Left lobe of liver (tissue), 2 donors: ENCODE results near the gene SLC17A7. TPM values are rescaled to one million over a fixed set of nuclear protein-coding genes. Genes with fewer than 3 reads are reported as not detected.
"Not testable (repeated sequence)": the region's sequence is repeated elsewhere in the genome, so short reads cannot be mapped to it uniquely, and the experiment has no call there.

Experiments used
- ATAC-seq: fragments of 200-7000 bp; cut with Tn5 transposase; one replicate; pipeline ENCODE4 v1.9.1; 2020; ENCODE audit warnings: mild to moderate bottlenecking, moderate library complexity
- DNase-seq: peaks from one replicate; pipeline ENCODE4 v3.0.0-alpha.2; 2020; ENCODE audit warnings: low spot score
- total RNA-seq: library from RNA; stranded (reverse); gene quantifications from one replicate; pipeline ENCODE4 v1.2.1, GENCODE V29; 2021
- donor health status: DM: no; HTN: no; CAD: no; lungs with moderate emphysema.
- donor health status: DM: no; HTN: yes; CAD: no.

Gene SLC17A7
- total RNA-seq, 1 donor from 2014 or later = 0.15 TPM

- DNase-seq = no peak
- no peak for ATAC-seq
Observed at GRCh38 chr19:49470615-49470978, 29.3 kb upstream of the SLC17A7 start.

GRCh38 chr19:49469828-49470614 lies 28.7 kb upstream of the SLC17A7 start:
- ATAC-seq (no peak), DNase-seq (no peak)

- DNase-seq = no peak
Observed at GRCh38 chr19:49468746-49469447, 27.6 kb upstream of the SLC17A7 start.

GRCh38 chr19:49468199-49468598 lies 26.9 kb upstream of the SLC17A7 start:
- no peak for ATAC-seq

More at GRCh38 chr19:49468746-49469447, 27.6 kb upstream of the SLC17A7 start:
- ATAC-seq = no peak

GRCh38 chr19:49465371-49465770 lies 24.0 kb upstream of the SLC17A7 start:
- ATAC-seq = no peak
- DNase-seq = no peak

More at GRCh38 chr19:49468199-49468598, 26.9 kb upstream of the SLC17A7 start:
- no peak for DNase-seq

- DNase-seq (no peak), ATAC-seq (no peak)
Observed at GRCh38 chr19:49463960-49464740, 22.8 kb upstream of the SLC17A7 start.

- DNase-seq = no peak
- ATAC-seq = no peak
Observed at GRCh38 chr19:49462492-49462891, 21.2 kb upstream of the SLC17A7 start.

GRCh38 chr19:49461656-49462055 lies 20.3 kb upstream of the SLC17A7 start:
- DNase-seq (no peak), ATAC-seq (no peak)

- DNase-seq, ATAC-seq: not testable (repeated sequence)
Observed at GRCh38 chr19:49461130-49461529, 19.8 kb upstream of the SLC17A7 start.

- DNase-seq = no peak
- no peak for ATAC-seq
Observed at GRCh38 chr19:49459388-49459787, 18.1 kb upstream of the SLC17A7 start.

GRCh38 chr19:49458567-49458903 lies 17.2 kb upstream of the SLC17A7 start:
- ATAC-seq = no peak

GRCh38 chr19:49456326-49456725 lies 15.0 kb upstream of the SLC17A7 start:
- no peak for ATAC-seq
- no peak for DNase-seq

More at GRCh38 chr19:49458567-49458903, 17.2 kb upstream of the SLC17A7 start:
- no peak for DNase-seq

GRCh38 chr19:49455773-49456172 lies 14.4 kb upstream of the SLC17A7 start:
- ATAC-seq (no peak), DNase-seq (no peak)

GRCh38 chr19:49453757-49454240 lies 12.5 kb upstream of the SLC17A7 start:
- ATAC-seq (no peak), DNase-seq (no peak)

- peak; percentile 87 for ATAC-seq
- DNase-seq = peak; percentile 98
Observed at GRCh38 chr19:49453013-49453756, 11.9 kb upstream of the SLC17A7 start, which contains the start of gene ALDH16A1. ALDH16A1 (plus strand) TSS chr19:49453225; CDS start chr19:49453332, 107 bp downstream.

GRCh38 chr19:49451430-49452181 lies 10.3 kb upstream of the SLC17A7 start, which contains the start of gene PIH1D1:
PIH1D1 (minus strand) TSS chr19:49451814; CDS start chr19:49451574, 240 bp downstream.
- ATAC-seq (peak; percentile 77), DNase-seq (peak; percentile 97)

GRCh38 chr19:49450405-49450804 lies 9.1 kb upstream of the SLC17A7 start:
- DNase-seq (no peak), ATAC-seq (no peak)

- DNase-seq (no peak), ATAC-seq (no peak)
Observed at GRCh38 chr19:49448432-49448786, 7.1 kb upstream of the SLC17A7 start.
